ENCODE data around the gene PRMT9. TPM values are rescaled to one million over a fixed set of nuclear protein-coding genes. Genes with fewer than 3 reads are reported as not detected.

The PRMT9 gene
- total and polyA plus RNA-seq, 9 of the 15 experiments (the other 6 are each of a cell fraction or from before 2014, with no cell fraction given): 3.5 to 15.6 (median 7.2) TPM

GRCh38 chr4:147590249-147590920, 93.6 kb downstream of the PRMT9 start:
- no peaks in the 10 kb centered on the region for H3K9me1 ChIP-seq (ENCODE audit: control insufficient read depth, insufficient read depth, low read length)
- no peaks in the 10 kb centered on the region for H3K4me1 ChIP-seq (replicated peaks in 1 of 2; ENCODE audit: control insufficient read depth in 2 of 2, insufficient read depth in 2 of 2, low read length in 2 of 2)
- no peak overlapping the region for H3K9ac ChIP-seq (ENCODE audit: insufficient read depth in 1 of 2, low read depth in 2 of 2, low read length in 2 of 2)
- H3K9me3 ChIP-seq (replicated peaks; ENCODE audit: control insufficient read depth, insufficient read depth, low read depth, low read length): no peaks in the 10 kb centered on the region
- WGBS (ENCODE audit: insufficient coverage, low coverage, missing lambda C conversion rate): 17% methylated on average over 12 of the region's 12 CpGs
- H3K4me2 ChIP-seq (ENCODE audit: insufficient read depth, low read length): no peak overlapping the region
- ChIA-PET CTCF (ENCODE audit: low intra/inter-chr PET ratio) (interaction anchor here (1.0 to 1.4 kb wide), 4 partner anchors 71 to 572 kb away, joined by 3 to 4 read pairs (median 4); no protein-coding TSS in a partner anchor), POLR2A (interaction anchor here (1.0 kb wide), 1 partner anchor 11 kb away, joined by 3 read pairs; no protein-coding TSS in a partner anchor)
- no peaks in the 10 kb centered on the region for H4K20me1 ChIP-seq (replicated peaks; ENCODE audit: control insufficient read depth, insufficient read depth, low read length)
- intact Hi-C loops (cut with micrococcal nuclease): loop anchor here (1.0 to 2.0 kb wide), 4 partner anchors 72 to 571 kb away; no protein-coding TSS in a partner anchor
- H3K27me3 ChIP-seq (ENCODE audit: control insufficient read depth in 2 of 2, insufficient read depth in 2 of 2, low read length in 2 of 2): no peaks in the 10 kb centered on the region
- H2AFZ ChIP-seq (ENCODE audit: low read depth, low read length): no peak overlapping the region
- BruUV-seq (replicated peaks): no TSS peak
- no peak overlapping the region for H3K27ac ChIP-seq (ENCODE audit: extremely low read depth, low read depth, low read length)
- H3K4me3 ChIP-seq: no peak overlapping the region
- no peaks in the 10 kb centered on the region for H3K79me2 ChIP-seq (ENCODE audit: control insufficient read depth, insufficient read depth, low read length)
- no peaks in the 10 kb centered on the region for H3K36me3 ChIP-seq (ENCODE audit: control insufficient read depth, insufficient read depth, low read length)
- peak; percentile 82 for FAIRE-seq
- DNase-seq (ENCODE audit: extremely low read depth in 1 of 4, low spot score in 3 of 4): peak; percentile 43 to 61 (median 48)
- in situ Hi-C loops (cut with MboI): loop anchor here (10.0 to 25.0 kb wide), 2 partner anchors 426 to 578 kb away; no protein-coding TSS in a partner anchor
- peak; percentile 87 for ATAC-seq
- TF ChIP-seq CEBPZ (IDR thresholded peaks at IDR 0.05; ENCODE audit: borderline replicate concordance, low read depth, low read length): no peak
- no peak for TF ChIP-seq ZNF140 (CRISPR knock-in tag; IDR thresholded peaks at IDR 0.05)
- TF ChIP-seq CC2D1A (IDR thresholded peaks at IDR 0.05): 0 out of 2 replicates have a peak, but pooled peaks have one; percentile 21
- no peak for TF ChIP-seq POU5F1 (IDR thresholded peaks at IDR 0.05; ENCODE audit: borderline replicate concordance, low read depth, low read length, partially characterized antibody)
- TF ChIP-seq MBD2 (IDR thresholded peaks at IDR 0.05; ENCODE audit: borderline replicate concordance, low read depth): no peak
- TF ChIP-seq PML (IDR thresholded peaks at IDR 0.05; ENCODE audit: low read length): no peak
- TF ChIP-seq, protein P1, sequence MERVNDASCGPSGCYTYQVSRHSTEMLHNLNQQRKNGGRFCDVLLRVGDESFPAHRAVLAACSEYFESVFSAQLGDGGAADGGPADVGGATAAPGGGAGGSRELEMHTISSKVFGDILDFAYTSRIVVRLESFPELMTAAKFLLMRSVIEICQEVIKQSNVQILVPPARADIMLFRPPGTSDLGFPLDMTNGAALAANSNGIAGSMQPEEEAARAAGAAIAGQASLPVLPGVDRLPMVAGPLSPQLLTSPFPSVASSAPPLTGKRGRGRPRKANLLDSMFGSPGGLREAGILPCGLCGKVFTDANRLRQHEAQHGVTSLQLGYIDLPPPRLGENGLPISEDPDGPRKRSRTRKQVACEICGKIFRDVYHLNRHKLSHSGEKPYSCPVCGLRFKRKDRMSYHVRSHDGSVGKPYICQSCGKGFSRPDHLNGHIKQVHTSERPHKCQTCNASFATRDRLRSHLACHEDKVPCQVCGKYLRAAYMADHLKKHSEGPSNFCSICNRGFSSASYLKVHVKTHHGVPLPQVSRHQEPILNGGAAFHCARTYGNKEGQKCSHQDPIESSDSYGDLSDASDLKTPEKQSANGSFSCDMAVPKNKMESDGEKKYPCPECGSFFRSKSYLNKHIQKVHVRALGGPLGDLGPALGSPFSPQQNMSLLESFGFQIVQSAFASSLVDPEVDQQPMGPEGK (CRISPR knock-in tag; IDR thresholded peaks at IDR 0.05; ENCODE audit: borderline replicate concordance): no peak
- no peak for TF ChIP-seq POLR2G (IDR thresholded peaks at IDR 0.05; ENCODE audit: low read depth, low read length)
- TF ChIP-seq CEBPB (tag; IDR thresholded peaks at IDR 0.05): no peak
- TF ChIP-seq, protein P2, sequence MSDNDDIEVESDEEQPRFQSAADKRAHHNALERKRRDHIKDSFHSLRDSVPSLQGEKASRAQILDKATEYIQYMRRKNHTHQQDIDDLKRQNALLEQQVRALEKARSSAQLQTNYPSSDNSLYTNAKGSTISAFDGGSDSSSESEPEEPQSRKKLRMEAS (CRISPR knock-in tag; IDR thresholded peaks at IDR 0.05): no peak
- peak; percentile 70 for TF ChIP-seq SMC3 (conservative IDR thresholded peaks at IDR 0.05; ENCODE audit: insufficient read depth, low read depth, low read length)
- TF ChIP-seq KLF13 (tag; IDR thresholded peaks at IDR 0.05; ENCODE audit: borderline replicate concordance, low read depth): no peak
- TF ChIP-seq NFATC3 (IDR thresholded peaks at IDR 0.05): no peak
- no peak for TF ChIP-seq ZNF184 (CRISPR knock-in tag; IDR thresholded peaks at IDR 0.05)
- no peak for TF ChIP-seq XRCC4 (IDR thresholded peaks at IDR 0.05; ENCODE audit: extremely low read depth, insufficient read depth, insufficient read length)
- TF ChIP-seq PHB2 (IDR thresholded peaks at IDR 0.05; ENCODE audit: low read depth): no peak

All from K562 (cell line).